ENCODE data around the gene SCP2.

DNA sequence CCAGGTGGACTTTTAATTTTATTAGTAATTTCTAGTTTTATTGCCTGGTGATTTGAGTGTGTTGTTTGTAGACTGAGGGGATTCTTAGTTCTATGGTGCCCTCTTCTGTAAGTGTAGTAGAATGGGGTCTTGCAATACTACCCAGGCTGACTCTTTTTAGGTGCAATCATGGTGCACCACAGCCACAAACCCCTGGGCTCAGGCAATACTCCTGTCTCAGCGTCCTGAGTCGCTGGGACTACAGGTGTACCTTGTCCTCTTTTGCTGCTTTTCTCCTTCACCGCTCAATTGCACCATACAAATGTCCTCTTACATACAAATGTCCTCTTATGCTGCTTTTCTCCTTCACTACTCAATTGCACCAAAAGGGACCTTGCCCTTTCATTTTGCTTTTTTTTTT lies 43.1 kb downstream of the SCP2 start:
- TF ChIP-seq, protein P1, sequence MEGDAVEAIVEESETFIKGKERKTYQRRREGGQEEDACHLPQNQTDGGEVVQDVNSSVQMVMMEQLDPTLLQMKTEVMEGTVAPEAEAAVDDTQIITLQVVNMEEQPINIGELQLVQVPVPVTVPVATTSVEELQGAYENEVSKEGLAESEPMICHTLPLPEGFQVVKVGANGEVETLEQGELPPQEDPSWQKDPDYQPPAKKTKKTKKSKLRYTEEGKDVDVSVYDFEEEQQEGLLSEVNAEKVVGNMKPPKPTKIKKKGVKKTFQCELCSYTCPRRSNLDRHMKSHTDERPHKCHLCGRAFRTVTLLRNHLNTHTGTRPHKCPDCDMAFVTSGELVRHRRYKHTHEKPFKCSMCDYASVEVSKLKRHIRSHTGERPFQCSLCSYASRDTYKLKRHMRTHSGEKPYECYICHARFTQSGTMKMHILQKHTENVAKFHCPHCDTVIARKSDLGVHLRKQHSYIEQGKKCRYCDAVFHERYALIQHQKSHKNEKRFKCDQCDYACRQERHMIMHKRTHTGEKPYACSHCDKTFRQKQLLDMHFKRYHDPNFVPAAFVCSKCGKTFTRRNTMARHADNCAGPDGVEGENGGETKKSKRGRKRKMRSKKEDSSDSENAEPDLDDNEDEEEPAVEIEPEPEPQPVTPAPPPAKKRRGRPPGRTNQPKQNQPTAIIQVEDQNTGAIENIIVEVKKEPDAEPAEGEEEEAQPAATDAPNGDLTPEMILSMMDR (IDR thresholded peaks at IDR 0.05): no peak
- no peak for TF ChIP-seq POLR2A (IDR thresholded peaks at IDR 0.05)
- no peak for TF ChIP-seq POLR2AphosphoS5 (IDR thresholded peaks at IDR 0.05)
- TF ChIP-seq EP300 (IDR thresholded peaks at IDR 0.05): no peak
